Measurements from ENCODE around the gene GPLD1. TPM values are rescaled to one million over a fixed set of nuclear protein-coding genes. Genes with fewer than 3 reads are reported as not detected.

GPLD1 gene
- total and polyA plus RNA-seq, 4 donors = 15.5 to 62.0 (median 22.2) TPM

DNA sequence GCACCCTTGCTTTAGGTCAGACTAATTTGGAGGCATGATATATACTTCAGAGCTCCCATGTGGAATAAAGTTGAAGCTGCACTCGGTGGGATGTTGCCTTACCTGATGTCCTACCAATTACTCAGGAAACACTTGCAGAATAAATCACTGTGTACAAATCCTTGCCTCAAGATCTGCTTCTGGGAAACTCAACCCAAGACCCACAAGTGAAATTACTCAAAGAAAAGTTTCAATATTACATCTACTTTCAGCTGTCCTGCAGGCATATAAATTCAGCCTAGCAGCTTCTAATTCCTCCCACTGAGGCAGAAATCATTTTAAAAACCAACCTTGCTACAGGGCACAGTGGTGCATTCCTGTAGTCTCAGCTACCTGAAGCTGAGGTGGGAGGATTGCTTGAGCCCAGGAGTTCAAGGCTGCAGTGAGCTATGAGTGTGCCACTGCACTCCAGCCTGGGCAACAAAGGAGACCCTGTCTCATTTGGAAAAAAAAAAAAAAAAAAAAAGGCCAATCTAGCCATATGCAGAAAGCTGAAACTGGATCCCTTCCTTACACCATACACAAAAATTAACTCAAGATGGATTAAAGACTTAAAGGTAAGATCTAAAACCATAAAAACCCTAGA is 110.8 kb downstream of the GPLD1 start:
- Histone ChIP-seq H3K4me1 (ENCODE audit: control insufficient read depth in 4 of 4, insufficient read depth in 4 of 4, low read length in 3 of 4) (peaks cover 0 to 2% (median 1%) of the 10 kb centered on the region in 4 donors), H3K4me3 (ENCODE audit: low read depth in 1 of 3, low read length in 3 of 3) (no peak overlapping the region), H3K9me3 (ENCODE audit: control insufficient read depth in 4 of 4, low read length in 3 of 4) (no peaks in the 10 kb centered on the region), H3K27ac (ENCODE audit: low read depth in 1 of 2, low read length in 2 of 2) (no peak overlapping the region), H3K27me3 (ENCODE audit: control insufficient read depth in 4 of 4, insufficient read depth in 4 of 4, low read length in 3 of 4) (no peaks in the 10 kb centered on the region), H3K36me3 (ENCODE audit: control insufficient read depth in 4 of 4, insufficient read depth in 3 of 4, low read depth in 1 of 4, low read length in 3 of 4) (no peaks in the 10 kb centered on the region), H3K9ac (ENCODE audit: low read depth in 1 of 2, low read length in 2 of 2) (no peak overlapping the region)
- 77% methylated on average over 1 of the region's 1 CpG for WGBS
- TF ChIP-seq MAX (IDR thresholded peaks at IDR 0.05) = no peak
- TF ChIP-seq RAD21 (IDR thresholded peaks at IDR 0.05) = no peak
- TF ChIP-seq GABPA (IDR thresholded peaks at IDR 0.05 in 1 of 2, conservative IDR thresholded peaks at IDR 0.05 in 1 of 2) = no peak
- no peak for TF ChIP-seq JUND (IDR thresholded peaks at IDR 0.05)
- TF ChIP-seq ATF3 (IDR thresholded peaks at IDR 0.05) = no peak
- TF ChIP-seq HNF4G (IDR thresholded peaks at IDR 0.05) = no peak
- TF ChIP-seq RXRA (IDR thresholded peaks at IDR 0.05) = no peak
- no peak for TF ChIP-seq ZBTB33 (IDR thresholded peaks at IDR 0.05)
- TF ChIP-seq NR2F2 (IDR thresholded peaks at IDR 0.05) = no peak
- no peak for TF ChIP-seq HNF4A (conservative IDR thresholded peaks at IDR 0.05)
- TF ChIP-seq SP1 (IDR thresholded peaks at IDR 0.05) = no peak
- TF ChIP-seq REST (IDR thresholded peaks at IDR 0.05) = no peak
- TF ChIP-seq CTCF (IDR thresholded peaks at IDR 0.05; ENCODE audit: low read depth, low read length, missing input control) = no peak
- TF ChIP-seq FOXA1 (IDR thresholded peaks at IDR 0.05) = no peak
- no peak for TF ChIP-seq YY1 (IDR thresholded peaks at IDR 0.05)
- no peak for TF ChIP-seq EGR1 (IDR thresholded peaks at IDR 0.05; ENCODE audit: low read depth in 2 of 2)
- TF ChIP-seq TAF1 (conservative IDR thresholded peaks at IDR 0.05) = no peak
- TF ChIP-seq FOXA2 (IDR thresholded peaks at IDR 0.05) = no peak
- no peak for DNase-seq (ENCODE audit: low spot score)

Other genes with a start within 250 kb of the GPLD1 start
- gene DCDC2, start 131.5 kb downstream of the GPLD1 start, total RNA-seq = 10 to 100 TPM in 1 of 2 donors, 1 to 10 TPM in 1; 2.8 to 13.0 TPM
- gene DCDC2, start 131.5 kb downstream of the GPLD1 start, polyA plus RNA-seq = 1 to 10 TPM in 1 of 2 donors, under 1 TPM in 1; 0.51 to 1.3 TPM
- gene MRS2, start 86.6 kb downstream of the GPLD1 start, total RNA-seq = 10 to 100 TPM; 13.3 to 20.1 TPM
- 10 to 100 TPM; 10.1 to 14.5 TPM for gene MRS2, start 86.6 kb downstream of the GPLD1 start, polyA plus RNA-seq
- gene ALDH5A1, start 5.4 kb upstream of the GPLD1 start, total RNA-seq = 10 to 100 TPM; 19.8 to 26.8 TPM
- gene ALDH5A1, start 5.4 kb upstream of the GPLD1 start, polyA plus RNA-seq = 10 to 100 TPM; 18.2 to 19.5 TPM
- gene KIAA0319, start 156.6 kb upstream of the GPLD1 start, total RNA-seq = under 1 TPM in 1 of 2 donors, not detected in 1; under 0.01 TPM
- under 1 TPM in 1 of 2 donors, not detected in 1; 0.01 TPM for gene KIAA0319, start 156.6 kb upstream of the GPLD1 start, polyA plus RNA-seq
- gene TDP2, start 177.3 kb upstream of the GPLD1 start, total RNA-seq = 10 to 100 TPM; 17.9 to 24.3 TPM
- gene TDP2, start 177.3 kb upstream of the GPLD1 start, polyA plus RNA-seq = 10 to 100 TPM; 16.5 to 19.1 TPM
- 10 to 100 TPM in 1 of 2 donors, 1 to 10 TPM in 1; 9.9 to 21.8 TPM for gene ACOT13, start 177.5 kb upstream of the GPLD1 start, total RNA-seq
- 10 to 100 TPM; 20.7 to 90.0 TPM for gene ACOT13, start 177.5 kb upstream of the GPLD1 start, polyA plus RNA-seq
- gene C6orf62, start 229.6 kb upstream of the GPLD1 start, total RNA-seq = 10 to 100 TPM; 50.0 to 58.6 TPM
- gene C6orf62, start 229.6 kb upstream of the GPLD1 start, polyA plus RNA-seq = 10 to 100 TPM; 29.6 to 48.8 TPM